GM21737 (cell line): Measurements from ENCODE around the gene ANGPTL3.
"Not testable (repeated sequence)": the region's sequence is repeated elsewhere in the genome, so short reads cannot be mapped to it uniquely, and the experiment has no call there.

Source experiments
- ATAC-seq: cut with Tn5 transposase; IDR thresholded peaks from one replicate; pipeline ENCODE4 v1.9.1; 2021; ENCODE audit warnings: mild to moderate bottlenecking, moderate library complexity; ENCODE audit not compliant: unreplicated experiment

ANGPTL3 gene, protein sequence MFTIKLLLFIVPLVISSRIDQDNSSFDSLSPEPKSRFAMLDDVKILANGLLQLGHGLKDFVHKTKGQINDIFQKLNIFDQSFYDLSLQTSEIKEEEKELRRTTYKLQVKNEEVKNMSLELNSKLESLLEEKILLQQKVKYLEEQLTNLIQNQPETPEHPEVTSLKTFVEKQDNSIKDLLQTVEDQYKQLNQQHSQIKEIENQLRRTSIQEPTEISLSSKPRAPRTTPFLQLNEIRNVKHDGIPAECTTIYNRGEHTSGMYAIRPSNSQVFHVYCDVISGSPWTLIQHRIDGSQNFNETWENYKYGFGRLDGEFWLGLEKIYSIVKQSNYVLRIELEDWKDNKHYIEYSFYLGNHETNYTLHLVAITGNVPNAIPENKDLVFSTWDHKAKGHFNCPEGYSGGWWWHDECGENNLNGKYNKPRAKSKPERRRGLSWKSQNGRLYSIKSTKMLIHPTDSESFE

DNA sequence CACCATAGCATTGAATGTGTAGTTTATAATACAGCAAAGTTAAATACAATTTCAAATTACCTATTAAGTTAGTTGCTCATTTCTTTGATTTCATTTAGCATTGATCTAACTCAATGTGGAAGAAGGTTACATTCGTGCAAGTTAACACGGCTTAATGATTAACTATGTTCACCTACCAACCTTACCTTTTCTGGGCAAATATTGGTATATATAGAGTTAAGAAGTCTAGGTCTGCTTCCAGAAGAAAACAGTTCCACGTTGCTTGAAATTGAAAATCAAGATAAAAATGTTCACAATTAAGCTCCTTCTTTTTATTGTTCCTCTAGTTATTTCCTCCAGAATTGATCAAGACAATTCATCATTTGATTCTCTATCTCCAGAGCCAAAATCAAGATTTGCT is at the start of gene ANGPTL3:
TSS of gene ANGPTL3 (plus strand) at position 240 of the 400 bp plus-strand sequence. CDS start at position 287, 47 bp downstream.
- no peak for ATAC-seq

DNA sequence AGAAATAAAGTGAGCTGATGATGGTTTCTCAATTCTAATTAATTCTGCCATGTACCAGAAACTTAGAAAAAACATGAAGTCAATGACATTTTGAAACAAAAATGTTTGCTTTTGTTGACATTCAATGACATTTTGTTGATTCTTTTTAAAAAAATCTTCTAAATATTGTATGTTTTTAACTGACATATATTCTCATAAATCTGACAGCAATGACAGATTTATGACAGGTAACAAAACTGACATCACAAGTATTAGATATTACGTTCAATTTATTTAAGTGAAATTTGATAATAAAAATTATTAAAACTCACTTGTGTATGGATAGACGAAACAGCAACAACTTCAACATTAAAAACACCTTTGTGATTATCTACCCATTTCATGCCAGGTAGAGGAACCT is 36.0 kb upstream of the ANGPTL3 start:
- ATAC-seq, result no peak

DNA sequence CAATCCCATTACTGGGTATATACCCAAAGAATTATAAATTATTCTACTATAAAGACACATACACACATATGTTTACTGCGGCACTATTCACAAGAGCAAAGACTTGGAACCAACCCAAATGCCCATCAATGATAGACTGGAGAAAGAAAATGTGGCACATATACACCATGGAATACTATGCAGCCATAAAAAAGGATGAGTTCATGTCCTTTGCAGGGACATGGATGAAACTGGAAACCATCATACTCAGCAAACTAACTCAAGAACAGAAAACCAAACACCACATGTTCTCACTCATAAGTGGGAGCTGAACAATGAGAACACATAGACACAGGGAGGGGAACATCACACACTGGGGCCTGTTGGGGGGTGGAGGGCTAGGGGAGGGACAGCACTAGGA is 30.1 kb upstream of the ANGPTL3 start:
- ATAC-seq, result not testable (repeated sequence)

DNA sequence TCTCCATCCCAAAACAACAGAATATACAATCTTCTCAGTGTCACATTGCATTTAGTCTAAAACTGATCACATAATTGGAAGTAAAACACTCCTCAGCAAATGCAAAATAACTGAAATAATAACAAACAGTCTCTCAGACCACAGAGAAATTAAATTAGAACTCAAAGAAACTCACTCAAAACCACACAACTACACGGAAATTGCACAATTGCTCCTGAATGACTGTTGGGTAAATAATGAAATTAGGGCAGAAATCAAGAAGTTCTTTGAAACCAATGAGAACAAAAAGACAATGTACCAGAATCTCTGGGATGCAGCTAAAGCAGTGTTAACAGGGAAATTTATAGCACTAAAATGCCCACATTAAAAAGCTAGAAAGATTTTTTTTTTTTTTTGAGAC is 29.4 kb upstream of the ANGPTL3 start:
- ATAC-seq, result not testable (repeated sequence)

DNA sequence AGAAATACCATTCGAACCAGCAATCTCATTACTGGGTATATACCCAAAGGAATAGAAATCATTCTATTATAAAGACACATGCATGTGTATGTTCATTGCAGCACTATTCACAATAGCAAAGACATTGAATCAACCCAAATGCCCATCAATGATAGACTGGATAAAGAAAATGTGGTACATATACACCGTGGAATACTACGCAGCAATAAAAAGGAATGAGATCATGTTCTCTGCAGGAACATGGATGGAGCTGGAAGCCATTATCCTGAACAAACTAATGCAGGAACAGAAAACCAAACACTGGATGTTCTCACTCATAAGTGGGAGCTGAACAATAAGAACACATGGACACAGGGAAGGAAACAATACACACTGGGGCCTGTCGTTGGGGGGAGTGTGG is 25.8 kb upstream of the ANGPTL3 start:
- ATAC-seq, result not testable (repeated sequence)

DNA sequence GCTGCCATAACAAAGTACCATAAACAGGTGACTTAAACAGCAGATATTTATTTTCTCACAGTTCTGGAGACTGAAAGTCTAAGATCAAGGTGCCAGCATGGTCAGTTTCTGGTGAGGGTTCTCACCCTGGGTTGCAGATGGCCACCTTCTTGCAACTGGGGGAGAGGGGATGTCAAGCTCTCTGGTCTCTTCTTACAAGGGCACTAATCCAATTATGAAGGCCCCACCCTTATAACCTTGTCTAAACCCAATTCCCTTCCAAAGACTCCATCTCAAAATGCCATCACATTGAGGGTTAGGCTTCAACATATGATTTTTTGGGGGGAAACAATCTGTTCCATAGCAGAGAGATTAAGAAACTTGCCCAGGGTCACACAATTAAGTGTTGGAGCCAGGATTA is 24.8 kb upstream of the ANGPTL3 start:
- no peak for ATAC-seq

DNA sequence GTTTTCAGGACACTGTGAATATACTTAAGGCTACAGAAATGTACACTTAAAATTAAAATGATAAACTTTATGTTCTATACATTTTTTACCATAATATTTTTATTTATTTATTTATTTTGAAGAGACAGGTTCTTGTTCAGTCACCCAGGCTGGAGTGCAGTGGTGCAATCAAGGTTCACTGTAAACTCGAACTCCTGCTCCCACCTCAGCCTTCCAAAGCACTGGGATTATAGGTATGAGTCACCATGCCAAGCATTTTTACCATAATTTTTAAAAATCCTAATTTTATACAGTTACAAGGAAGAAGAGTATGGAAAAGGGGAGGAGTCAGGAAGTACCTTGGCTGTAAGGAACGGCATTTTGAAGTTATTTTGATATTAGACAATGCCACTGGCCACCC is 23.6 kb upstream of the ANGPTL3 start:
- ATAC-seq, result no peak

DNA sequence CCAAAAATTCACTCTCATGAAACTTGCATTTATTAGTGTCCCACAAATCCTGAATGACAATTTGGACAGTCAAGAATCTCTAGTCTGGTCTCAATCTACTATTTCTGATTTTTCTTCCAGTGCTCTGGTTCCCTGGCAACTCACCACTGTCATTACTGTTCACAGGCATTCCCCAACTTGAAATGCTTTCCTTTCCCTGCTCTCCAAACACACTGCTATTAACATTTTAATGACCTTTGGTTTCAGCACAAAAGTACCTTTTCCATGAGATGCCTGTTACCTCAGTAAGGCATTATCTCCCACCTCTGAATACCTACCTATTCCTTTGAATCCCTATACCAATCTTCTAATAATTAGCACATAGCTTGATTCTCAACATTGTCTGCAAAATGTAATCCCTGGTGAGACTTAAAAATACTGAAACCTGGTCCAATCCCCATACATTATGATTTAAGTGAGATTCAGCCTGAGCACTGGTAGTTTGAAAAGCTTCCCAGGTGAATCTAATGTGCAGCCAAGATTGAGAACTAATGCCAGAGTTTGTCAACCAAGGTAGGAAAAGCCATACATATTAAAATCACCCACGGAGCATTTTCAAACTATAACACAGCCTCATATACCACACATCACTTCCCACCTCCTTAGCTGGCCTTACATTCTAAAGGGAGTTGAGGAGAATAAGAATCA is 11.7 kb upstream of the ANGPTL3 start:
- no peak for ATAC-seq

DNA sequence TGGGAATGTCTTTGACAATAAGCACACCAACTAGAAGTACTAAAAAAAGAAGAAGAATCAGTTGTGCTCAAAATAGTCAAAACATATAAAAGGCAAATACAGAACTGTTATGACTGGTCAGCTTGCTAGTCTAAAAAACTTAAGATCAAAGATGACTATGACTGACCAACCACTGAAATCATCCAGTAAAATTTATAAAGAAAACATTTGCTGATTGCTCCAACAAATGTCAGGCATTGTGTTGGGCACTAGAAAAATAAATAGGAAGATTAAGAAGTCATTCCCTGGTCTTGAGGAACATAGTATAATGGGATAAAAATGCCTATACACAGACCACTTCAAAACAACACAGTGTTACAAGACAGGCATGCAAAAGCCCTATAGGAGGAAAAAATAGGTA is 9.3 kb upstream of the ANGPTL3 start:
- ATAC-seq, result no peak

DNA sequence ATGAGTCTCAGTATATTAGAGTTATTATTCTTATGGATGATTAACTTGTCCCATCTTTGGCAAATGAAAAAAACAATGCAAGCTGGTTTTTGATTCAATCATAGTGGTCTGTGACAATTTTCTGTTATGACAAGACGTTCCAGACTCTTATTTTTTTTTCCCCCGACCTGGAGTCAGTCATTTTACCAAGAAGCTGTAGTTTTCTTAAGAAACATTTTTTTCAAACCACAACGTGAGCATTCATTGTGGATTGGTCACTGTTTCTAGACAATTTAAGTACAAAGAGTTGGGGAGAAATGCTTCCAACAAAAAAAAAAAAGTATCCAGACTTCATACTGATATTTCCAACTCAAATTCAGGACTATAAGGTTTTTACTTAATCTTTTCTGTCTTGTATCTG is 8.0 kb upstream of the ANGPTL3 start:
- no peak for ATAC-seq

DNA sequence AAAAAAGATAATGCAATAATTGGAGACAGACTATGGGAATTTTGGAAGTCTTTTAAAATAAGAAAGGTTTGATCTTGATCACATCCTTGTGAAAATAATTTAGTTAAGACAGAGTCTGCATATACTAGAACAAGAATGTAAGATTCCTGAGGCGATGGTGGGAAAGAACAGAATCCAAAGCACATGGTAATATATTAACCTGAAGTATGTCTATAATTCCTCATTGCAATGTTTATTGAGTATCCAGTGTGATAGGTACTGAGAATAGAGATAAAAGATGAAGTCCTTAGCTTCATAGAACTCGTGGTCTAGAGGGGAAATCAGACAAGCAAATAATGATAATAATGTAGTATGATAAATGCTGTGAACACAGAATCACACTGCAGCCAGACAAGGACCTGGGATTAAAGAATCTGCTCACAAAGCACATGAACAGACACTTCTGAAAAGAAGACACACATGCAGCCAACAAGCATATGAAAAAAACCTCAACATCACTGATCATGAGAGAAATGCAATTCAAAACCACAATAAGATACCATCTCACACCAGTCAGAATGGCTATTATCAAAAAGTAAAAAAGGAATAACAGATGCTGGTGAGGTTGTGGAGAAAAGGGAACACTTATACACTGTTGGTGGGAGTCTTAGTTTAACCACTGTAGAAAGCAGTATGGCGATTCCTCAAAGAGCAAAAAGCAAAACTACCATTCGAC is 6.9 kb upstream of the ANGPTL3 start:
- no peak for ATAC-seq

DNA sequence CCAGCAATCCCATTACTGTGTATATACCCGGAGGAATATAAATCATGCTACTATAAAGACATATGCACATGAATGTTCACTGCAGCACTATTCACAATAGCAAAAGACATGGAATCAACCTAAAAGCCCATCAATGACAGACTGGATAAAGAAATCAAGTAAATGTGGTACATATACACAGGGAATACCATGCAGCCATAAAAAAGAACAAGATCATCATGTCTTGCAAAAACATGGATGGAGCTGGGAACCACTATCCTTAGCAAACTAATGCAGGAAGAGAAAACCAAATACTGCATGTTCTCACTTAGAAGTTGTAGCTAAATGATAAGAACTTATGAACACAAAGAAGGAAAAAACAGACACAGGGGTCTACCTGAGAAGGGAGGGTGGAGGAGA is 6.4 kb upstream of the ANGPTL3 start:
- no peak for ATAC-seq

DNA sequence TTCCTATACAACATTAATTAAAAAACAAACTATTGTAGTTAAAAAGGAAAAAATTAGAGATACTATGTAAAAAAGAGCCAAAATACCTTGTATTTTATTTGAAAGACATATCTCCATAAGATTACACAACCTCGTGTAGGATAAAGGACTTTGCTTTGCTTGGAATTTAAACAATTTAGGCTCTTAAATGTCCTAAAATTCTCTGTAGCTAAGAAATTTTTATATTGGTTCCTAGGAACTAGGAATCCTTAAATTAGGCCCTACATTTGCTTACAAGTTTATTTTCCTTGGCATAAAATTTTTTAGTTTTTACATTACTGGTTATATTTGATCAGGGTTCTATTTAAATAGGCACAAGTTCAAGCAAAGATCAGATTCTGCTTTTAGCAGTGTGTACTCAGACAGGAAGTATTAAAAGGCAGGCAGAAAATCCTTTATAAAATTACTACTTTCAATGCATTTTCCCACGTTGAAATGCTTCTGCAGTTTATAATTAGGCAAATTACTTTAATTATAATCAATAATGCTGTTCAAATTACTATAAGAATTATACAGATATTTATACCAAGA is 3.4 kb upstream of the ANGPTL3 start:
- no peak for ATAC-seq

DNA sequence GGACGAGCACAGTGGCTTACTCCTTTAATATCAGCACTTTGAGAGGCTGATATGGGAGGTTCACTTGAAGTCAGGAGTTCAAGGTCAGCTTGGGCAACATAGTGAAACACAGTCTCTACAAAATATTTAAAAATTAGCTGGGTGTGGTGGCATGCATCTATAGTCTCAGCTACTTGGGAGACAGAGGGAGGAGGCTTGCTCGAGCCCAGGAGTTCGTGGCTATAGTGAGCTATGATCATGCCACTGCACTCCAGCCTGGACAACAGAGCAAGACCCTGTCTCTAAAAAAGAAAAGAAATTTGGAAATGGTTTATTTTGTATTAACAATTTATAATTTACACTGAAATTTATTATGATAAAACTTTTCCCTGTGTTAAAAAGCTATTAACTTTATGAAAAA is 1.7 kb upstream of the ANGPTL3 start:
- no peak for ATAC-seq

DNA sequence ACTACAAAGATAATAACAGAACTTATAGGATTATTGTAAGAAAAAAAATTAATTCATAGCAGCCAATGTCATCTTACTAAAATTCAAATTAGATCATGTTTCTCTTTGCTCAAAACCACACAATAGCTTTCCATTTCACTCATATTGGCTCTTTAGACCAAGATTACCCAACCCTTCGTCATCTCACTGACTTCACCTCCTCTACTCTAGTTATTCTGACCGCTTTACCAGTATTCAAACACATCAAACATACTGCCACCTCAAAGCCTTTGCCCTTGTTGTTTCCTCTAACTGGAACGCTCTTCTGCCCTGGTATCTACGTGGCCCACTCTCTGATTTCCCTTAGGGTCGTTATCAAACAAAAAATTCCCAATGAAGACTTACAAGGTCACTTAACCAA is 1.7 kb downstream of the ANGPTL3 start:
- ATAC-seq, result no peak

DNA sequence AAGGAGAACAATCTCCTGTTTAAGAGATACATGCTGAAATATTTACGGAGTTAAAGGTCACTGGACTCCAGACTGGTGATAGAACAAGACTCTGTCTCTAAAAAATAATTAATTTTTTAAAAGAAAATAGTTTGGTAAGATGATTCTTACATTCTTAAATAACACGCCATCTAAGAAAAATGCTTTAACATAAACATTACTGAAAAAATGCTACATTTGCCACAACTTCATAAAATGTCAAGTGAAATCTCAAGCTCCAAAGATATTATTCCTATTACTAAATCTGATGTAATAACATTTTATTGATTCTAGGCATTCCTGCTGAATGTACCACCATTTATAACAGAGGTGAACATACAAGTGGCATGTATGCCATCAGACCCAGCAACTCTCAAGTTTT is 4.1 kb downstream of the ANGPTL3 start:
- ATAC-seq, result no peak

DNA sequence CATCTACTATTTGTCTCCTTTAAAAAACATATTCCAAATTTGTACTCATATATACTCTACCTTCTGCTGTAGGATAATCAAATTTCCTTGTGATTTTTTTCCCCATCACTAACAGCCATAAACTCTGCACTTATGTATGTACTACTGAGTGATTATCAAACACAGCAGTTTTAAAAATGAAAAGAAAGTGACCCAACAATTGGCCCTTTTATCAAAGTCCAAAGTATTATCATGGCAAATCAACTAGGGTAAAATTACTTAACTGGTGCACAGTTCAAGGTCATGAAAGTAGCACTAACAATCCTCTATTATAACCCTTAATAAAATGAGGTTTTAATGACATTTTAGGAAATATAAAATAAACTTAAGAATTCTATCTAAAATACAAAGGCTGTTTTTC is 11.6 kb downstream of the ANGPTL3 start:
- ATAC-seq, result no peak

DNA sequence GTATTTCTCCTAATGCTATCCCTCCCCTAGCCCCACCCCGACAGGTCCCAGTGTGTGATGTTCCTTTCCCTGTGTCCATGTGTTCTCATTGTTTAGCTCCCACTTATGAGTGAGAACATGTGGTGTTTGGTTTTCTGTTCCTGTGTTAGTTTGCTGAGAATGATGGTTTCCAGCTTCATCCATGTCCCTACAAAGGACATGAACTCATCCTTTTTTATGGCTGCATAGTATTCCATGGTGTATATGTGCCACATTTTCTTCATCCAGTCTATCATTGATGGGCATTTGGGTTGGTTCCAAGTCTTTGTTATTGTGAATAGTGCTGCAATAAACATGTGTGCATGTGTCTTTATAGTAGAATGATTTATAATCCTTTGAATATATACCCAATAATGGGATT is 13.3 kb downstream of the ANGPTL3 start:
- ATAC-seq, result not testable (repeated sequence)

DNA sequence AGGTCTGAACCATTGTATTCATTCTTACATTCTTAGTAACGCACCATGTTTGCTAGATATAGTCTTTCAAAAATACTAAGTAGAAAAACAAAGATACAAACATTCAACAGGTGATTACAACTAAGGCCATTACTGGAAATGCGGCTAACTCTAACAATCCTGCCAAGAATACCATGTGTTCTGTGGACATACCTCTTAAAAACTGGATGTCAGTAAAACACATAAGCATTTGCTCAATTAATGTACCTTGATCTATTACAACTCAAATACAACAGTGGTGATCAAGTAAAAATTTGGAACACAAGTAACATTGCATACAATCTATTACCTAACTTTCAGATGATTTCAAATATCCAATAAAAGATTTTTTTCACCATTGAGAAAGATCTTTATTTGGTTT is 15.4 kb downstream of the ANGPTL3 start:
- ATAC-seq, result no peak

DNA sequence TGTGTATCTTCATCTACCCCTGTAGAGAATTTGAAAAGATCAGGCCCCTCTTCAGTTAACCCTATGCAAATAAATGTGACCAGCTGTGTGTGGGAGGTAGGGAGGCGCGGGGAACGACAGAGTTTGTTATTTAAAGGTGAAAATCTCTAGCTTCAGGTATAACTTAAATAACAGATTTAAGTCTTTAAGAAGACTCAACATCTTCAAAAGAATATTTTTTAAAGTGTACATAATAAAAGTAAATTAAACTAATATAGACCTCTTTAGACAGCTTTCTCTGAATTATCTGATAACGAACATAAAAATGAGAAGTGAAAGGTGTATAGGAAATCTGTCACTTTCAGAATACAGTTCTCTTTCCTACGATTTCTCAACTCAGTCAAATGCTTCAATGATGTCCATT is 16.0 kb downstream of the ANGPTL3 start:
- ATAC-seq, result peak; percentile 79

DNA sequence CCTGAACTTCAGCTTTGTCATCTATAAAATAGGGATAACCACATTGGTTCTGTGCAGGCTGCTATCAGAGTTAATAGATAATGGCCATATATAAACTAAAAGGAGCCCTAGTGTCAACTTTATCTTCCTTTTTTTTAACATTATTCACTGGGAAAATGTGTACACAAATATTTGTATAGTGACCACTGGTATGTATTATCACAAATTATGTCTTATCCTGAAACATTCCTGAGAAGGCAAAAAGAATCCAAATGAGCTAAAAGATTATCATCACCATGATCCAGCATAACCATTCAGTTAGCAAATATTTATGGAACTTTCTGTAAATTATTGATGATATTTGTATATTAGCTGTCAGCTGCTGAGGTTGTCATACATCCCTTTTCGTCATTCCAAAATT is 16.6 kb downstream of the ANGPTL3 start:
- no peak for ATAC-seq
